Activated gamma-delta T cell treated with anti-CD3 and anti-CD28 coated beads, Interleukin-2, amount 50 U/mL, for 16 hours (primary cell): ENCODE data around the gene ABCA1.
"Not testable (repeated sequence)": the region's sequence is repeated elsewhere in the genome, so short reads cannot be mapped to it uniquely, and the experiment has no call there.

Source experiments
- DNase-seq: peaks from one replicate; pipeline ENCODE4 v3.0.0-alpha.2; 2020; ENCODE audit warnings: low read depth

ABCA1 gene

GRCh38 chr9:104950838-104951237, 22.9 kb upstream of the ABCA1 start:
- DNase-seq = no peak

GRCh38 chr9:104948277-104948676, 20.3 kb upstream of the ABCA1 start:
- no peak for DNase-seq

- DNase-seq = no peak
These were observed 16.9 kb upstream of the ABCA1 start for GRCh38 chr9:104944871-104945270.

GRCh38 chr9:104944356-104944755, 16.4 kb upstream of the ABCA1 start:
- no peak for DNase-seq

GRCh38 chr9:104941597-104941996, 13.6 kb upstream of the ABCA1 start:
- no peak for DNase-seq

GRCh38 chr9:104936291-104936690, 8.3 kb upstream of the ABCA1 start:
- no peak for DNase-seq

- DNase-seq = not testable (repeated sequence)
These were observed 7.5 kb upstream of the ABCA1 start for GRCh38 chr9:104935501-104935810.

GRCh38 chr9:104934691-104935500, 6.9 kb upstream of the ABCA1 start:
- no peak for DNase-seq

GRCh38 chr9:104933091-104933490, 5.1 kb upstream of the ABCA1 start:
- not testable (repeated sequence) for DNase-seq

GRCh38 chr9:104931256-104931655, 3.3 kb upstream of the ABCA1 start:
- DNase-seq = no peak

GRCh38 chr9:104927216-104927911, 591 bp downstream of the ABCA1 start:
- DNase-seq = no peak

- DNase-seq = no peak
These were observed 4.2 kb downstream of the ABCA1 start for GRCh38 chr9:104923740-104924139.

GRCh38 chr9:104923289-104923688, 4.7 kb downstream of the ABCA1 start:
- DNase-seq = no peak

GRCh38 chr9:104922748-104923147, 5.2 kb downstream of the ABCA1 start:
- not testable (repeated sequence) for DNase-seq

GRCh38 chr9:104921067-104921741, 6.8 kb downstream of the ABCA1 start:
- no peak for DNase-seq

- DNase-seq = no peak
These were observed 12.2 kb downstream of the ABCA1 start for GRCh38 chr9:104915753-104916152.

- no peak for DNase-seq
These were observed 12.9 kb downstream of the ABCA1 start for GRCh38 chr9:104915049-104915448.

- no peak for DNase-seq
These were observed 13.5 kb downstream of the ABCA1 start for GRCh38 chr9:104914466-104914865.

- DNase-seq = no peak
These were observed 15.3 kb downstream of the ABCA1 start for GRCh38 chr9:104912606-104913005.

- no peak for DNase-seq
These were observed 16.8 kb downstream of the ABCA1 start for GRCh38 chr9:104911032-104911607.

- DNase-seq = no peak
These were observed 20.5 kb downstream of the ABCA1 start for GRCh38 chr9:104907278-104907951.
